Activated CD4-positive, alpha-beta T cell treated with anti-CD3 and anti-CD28 coated beads, Interleukin-2, amount 50 U/mL, for 4 hours (primary cell): ENCODE data around the gene LAMA4.

Experiments
- DNase-seq, 2 experiments: peaks; one replicate each; pipeline ENCODE4 v3.0.0-alpha.2; 2020

LAMA4 gene

GRCh38 chr6:112183271-112183671, 71.1 kb downstream of the LAMA4 start:
- DNase-seq, result no peak

GRCh38 chr6:112181130-112181529, 73.2 kb downstream of the LAMA4 start:
- DNase-seq, result no peak

GRCh38 chr6:112180095-112180820, 74.1 kb downstream of the LAMA4 start:
- peak in 1 of 2 experiments; percentile 7 for DNase-seq

GRCh38 chr6:112179631-112180030, 74.7 kb downstream of the LAMA4 start:
- DNase-seq, result no peak

- DNase-seq, result no peak
Measured at GRCh38 chr6:112178846-112179245, 75.5 kb downstream of the LAMA4 start.

- no peak for DNase-seq
Measured at GRCh38 chr6:112177092-112177491, 77.3 kb downstream of the LAMA4 start.

- no peak for DNase-seq
Measured at GRCh38 chr6:112176175-112176574, 78.2 kb downstream of the LAMA4 start.

- no peak for DNase-seq
Measured at GRCh38 chr6:112173221-112173804, 81.1 kb downstream of the LAMA4 start.

GRCh38 chr6:112172540-112172939, 81.8 kb downstream of the LAMA4 start:
- DNase-seq, result no peak

GRCh38 chr6:112169541-112169940, 84.8 kb downstream of the LAMA4 start:
- no peak for DNase-seq

GRCh38 chr6:112163295-112164257, 90.8 kb downstream of the LAMA4 start:
- peak; percentile 70 to 77 for DNase-seq

GRCh38 chr6:112160745-112161144, 93.6 kb downstream of the LAMA4 start:
- DNase-seq, result no peak

- DNase-seq, result no peak
Measured at GRCh38 chr6:112156668-112157067, 97.7 kb downstream of the LAMA4 start.

GRCh38 chr6:112155886-112156285, 98.5 kb downstream of the LAMA4 start:
- no peak for DNase-seq

- no peak for DNase-seq
Measured at GRCh38 chr6:112154711-112155110, 99.7 kb downstream of the LAMA4 start.

- DNase-seq, result no peak
Measured at GRCh38 chr6:112153926-112154607, 100.3 kb downstream of the LAMA4 start.

GRCh38 chr6:112150363-112150762, 104.0 kb downstream of the LAMA4 start:
- no peak for DNase-seq

- no peak for DNase-seq
Measured at GRCh38 chr6:112149719-112150263, 104.6 kb downstream of the LAMA4 start.

GRCh38 chr6:112149236-112149635, 105.1 kb downstream of the LAMA4 start:
- no peak for DNase-seq

GRCh38 chr6:112148103-112148502, 106.3 kb downstream of the LAMA4 start:
- DNase-seq, result no peak

- DNase-seq, result no peak
Measured at GRCh38 chr6:112145080-112145573, 109.2 kb downstream of the LAMA4 start.

- no peak for DNase-seq
Measured at GRCh38 chr6:112144145-112144926, 110.0 kb downstream of the LAMA4 start.
